Transverse colon (tissue), 4 donors: ENCODE data around the gene EEF1AKMT4. TPM values are rescaled to one million over a fixed set of nuclear protein-coding genes. Genes with fewer than 3 reads are reported as not detected.
A peak's percentile ranks its signal among the peaks of the same experiment; 100 is the strongest.

Source experiments
- DNase-seq: peaks from one replicate; pipeline ENCODE4 v3.0.0-alpha.2; 2019
- H3K27ac ChIP-seq, 4 donors: fragments of 200-600 bp; sonication (generic); 2 replicates each; pipeline ENCODE4 v1.5.1; 2016 to 2018; ENCODE audit warnings: inconsistent platforms in 4 of 4
- H3K27me3 ChIP-seq: fragments of 200-600 bp; sonication (generic); 2 replicates; pipeline ENCODE4 v1.5.1; 2017; ENCODE audit warnings: inconsistent platforms
- H3K36me3 ChIP-seq, 4 donors: fragments of 200-600 bp; sonication (generic); 2 replicates each; pipeline ENCODE4 v1.5.1; 2017 to 2019; ENCODE audit warnings: inconsistent platforms in 4 of 4
- H3K4me1 ChIP-seq, 4 donors: fragments of 200-600 bp; sonication (generic); 2 replicates each; pipeline ENCODE4 v1.5.1; 2017 to 2020; ENCODE audit warnings: inconsistent platforms in 4 of 4
- H3K4me3 ChIP-seq, 4 donors: fragments of 200-600 bp; sonication (generic); 1 replicate in 1 of 4; 2 replicates in 3 of 4; pipeline versions ENCODE4 v1.5.1 to v1.6.1; 2017 to 2019; ENCODE audit warnings: inconsistent platforms in 4 of 4
- H3K9me3 ChIP-seq, 2 donors: fragments of 200-600 bp; sonication (generic); 2 replicates each; pipeline ENCODE4 v1.5.1; 2017 to 2019; ENCODE audit warnings: inconsistent platforms in 2 of 2
- CTCF ChIP-seq, 5 experiments: fragments of 200-600 bp in 3 of 5; fragments of 450-650 bp in 2 of 5; sonication (generic) in 3 of 5; IDR thresholded peaks; 1 replicate in 2 of 5; 2 replicates in 3 of 5; pipeline ENCODE4 v1.5.1; 2016 to 2017; ENCODE audit warnings: antibody characterized with exemption in 5 of 5, inconsistent platforms in 3 of 5, mild to moderate bottlenecking in 2 of 5, moderate library complexity in 1 of 5
- EP300 ChIP-seq: sonication (generic); formaldehyde crosslinking; IDR thresholded peaks from one replicate; pipeline ENCODE4 v1.6.1; 2017; ENCODE audit warnings: antibody characterized with exemption, low read depth
- POLR2A ChIP-seq: fragments of 450-650 bp; IDR thresholded peaks from one replicate; pipeline ENCODE4 v1.6.1; 2016; ENCODE audit warnings: antibody characterized with exemption, mild to moderate bottlenecking, moderate library complexity
- POLR2AphosphoS5 ChIP-seq, 3 donors: sonication (generic); formaldehyde crosslinking; IDR thresholded peaks; one replicate each; pipeline ENCODE4 v1.6.1; 2016; ENCODE audit warnings: antibody characterized with exemption in 3 of 3
- WGBS, 2 donors: methylation state at CpG; one replicate each; pipeline ENCODE4 v1.1.5; 2018; ENCODE audit warnings: low coverage in 1 of 2; 5-methylcytosine and 5-hydroxymethylcytosine counted together
- in situ Hi-C, 4 donors: fragments of 200-750 bp; cut with MboI; loops; one replicate each; pipeline versions ENCODE4 v1.15.0 to v1.15.1; 2017; ENCODE audit warnings: low sequenced_read_pairs in 3 of 4, low pct_ligation_motif_present in 1 of 4, low pct_unique_long_range_greater_than_20kb in 1 of 4
- intact Hi-C: fragments of 100-400 bp; cut with DNase I; formaldehyde crosslinking; loops from one replicate; pipeline ENCODE4 v1.15.1; 2023; ENCODE audit warnings: low total_unique reads
- total RNA-seq, 4 donors: library from RNA; depleted of rRNA; stranded (reverse); fragments of >200 nt; gene quantifications; one replicate each; pipeline ENCODE4 v1.1.0, GENCODE V29; 2016

The EEF1AKMT4 gene
- total RNA-seq, 4 donors from 2014 or later, result 4.0 to 7.3 (median 5.9) TPM; not detected in 1

- Histone ChIP-seq H3K36me3 (peaks cover 0 to 18% (median 8%) of the 10 kb centered on the region in 4 donors), H3K4me3 (peak overlapping the region in 3 of 4 donors; percentile 14 to 32 (median 22)), H3K9me3 (no peaks in the 10 kb centered on the region), H3K4me1 (peaks cover 0 to 5% (median 2%) of the 10 kb centered on the region in 4 donors), H3K27ac (peak overlapping the region; percentile 36 to 69 (median 54)), H3K27me3 (no peaks in the 10 kb centered on the region)
- intact Hi-C loops (no loop called here), in situ Hi-C loops (loop anchor here in 3 of 4 donors (25.0 kb wide), 2 partner anchors 104 to 354 kb away; partner anchors contain the start of genes PARL (in 3 of the 3) and EIF2B5 (in 1 of the 3))
- peak; percentile 76 for DNase-seq
- 24% methylated on average over 34 of the region's 46 CpGs; no CpG with 5 or more reads in 1 of the 2 donors for WGBS, 2 donors
- TF ChIP-seq EP300 (no peak), POLR2AphosphoS5 (IDR thresholded peaks at IDR 0.05) (peak in 2 of 3 donors; percentile 8 to 22), CTCF (IDR thresholded peaks at IDR 0.05) (peak; percentile 30 to 76 (median 58))
Observed at GRCh38 chr3:184241447-184242296, 7.8 kb upstream of the EEF1AKMT4 start.

- Histone ChIP-seq H3K27ac (no peak overlapping the region), H3K4me3 (no peak overlapping the region), H3K4me1 (peaks cover 0 to 5% (median 2%) of the 10 kb centered on the region in 4 donors), H3K27me3 (no peaks in the 10 kb centered on the region), H3K9me3 (no peaks in the 10 kb centered on the region), H3K36me3 (peaks cover 0 to 18% (median 8%) of the 10 kb centered on the region in 4 donors)
- WGBS, 2 donors, result 75% methylated on average over 5 of the region's 5 CpGs; no CpG with 5 or more reads in 1 of the 2 donors
- in situ Hi-C loops (loop anchor here in 3 of 4 donors (25.0 kb wide), 2 partner anchors 105 to 355 kb away; partner anchors contain the start of genes PARL (in 3 of the 3) and EIF2B5 (in 1 of the 3)), intact Hi-C loops (no loop called here)
- TF ChIP-seq EP300, result no peak
- no peak for TF ChIP-seq CTCF (IDR thresholded peaks at IDR 0.05)
- TF ChIP-seq POLR2AphosphoS5 (IDR thresholded peaks at IDR 0.05), result no peak
- no peak for TF ChIP-seq POLR2A
- DNase-seq, result no peak
Observed at GRCh38 chr3:184242297-184242685, 7.2 kb upstream of the EEF1AKMT4 start.

GRCh38 chr3:184248454-184249411 lies 739 bp upstream of the EEF1AKMT4 start, which contains the start of gene ALG3:
TSS of gene ALG3 (minus strand) at chr3:184248962. CDS start at chr3:184248940, 22 bp downstream.
- intact Hi-C loops, result no loop called here
- WGBS, 2 donors, result 0 to 2% methylated on average over 15 to 32 of the region's 49 CpGs
- H3K27ac ChIP-seq, result peak within 1 kb of the TSS; percentile 82 to 89 (median 88)
- H3K27me3 ChIP-seq, result no peaks in the 10 kb centered on the region
- TF ChIP-seq POLR2A (peak; percentile 59), POLR2AphosphoS5 (IDR thresholded peaks at IDR 0.05) (peak; percentile 48 to 81 (median 63)), EP300 (no peak), CTCF (IDR thresholded peaks at IDR 0.05) (no peak)
- peaks cover 10 to 19% (median 15%) of the 10 kb centered on the region in 4 donors for H3K4me1 ChIP-seq
- H3K4me3 ChIP-seq, result peak within 1 kb of the TSS; percentile 56 to 89 (median 80)
- peaks cover 0 to 16% (median 4%) of the 10 kb centered on the region in 4 donors for H3K36me3 ChIP-seq
- DNase-seq, result peak; percentile 89
- no peaks in the 10 kb centered on the region for H3K9me3 ChIP-seq
- in situ Hi-C loops, result loop anchor here in 3 of 4 donors (25.0 kb wide), 2 partner anchors 111 to 361 kb away; partner anchors contain the start of genes PARL (in 3 of the 3) and EIF2B5 (in 1 of the 3)
